GM18951 (cell line): Measurements from ENCODE around the gene AKAP8.
A peak's percentile ranks its signal among the peaks of the same experiment; 100 is the strongest.
"Not testable (repeated sequence)": the region's sequence is repeated elsewhere in the genome, so short reads cannot be mapped to it uniquely, and the experiment has no call there.

Source experiments
- POLR2A ChIP-seq: IDR thresholded peaks from 4 replicates; pipeline ENCODE4 v1.6.1; 2011; ENCODE audit warnings: mild to moderate bottlenecking; ENCODE audit not compliant: insufficient read length, insufficient read depth; ENCODE audit errors: extremely low read depth
- in situ Hi-C: fragments of 300-500 bp; cut with MboI; formaldehyde crosslinking; loops from one replicate; pipeline ENCODE4 v1.12.0; 2022; ENCODE audit warnings: low sequenced_read_pairs, mixed read lengths, inconsistent platforms; ENCODE audit not compliant: unreplicated experiment

The AKAP8 gene

GRCh38 chr19:15419413-15420025 lies 39.9 kb upstream of the AKAP8 start:
- TF ChIP-seq POLR2A: no peak
- in situ Hi-C loops: no loop called here

GRCh38 chr19:15418579-15419412 lies 39.2 kb upstream of the AKAP8 start, which contains the start of gene AKAP8L:
TSS of gene AKAP8L (minus strand) at chr19:15418988. CDS start at chr19:15418923, 65 bp downstream.
- TF ChIP-seq POLR2A: peak; percentile 92
- in situ Hi-C loops: no loop called here

DNA sequence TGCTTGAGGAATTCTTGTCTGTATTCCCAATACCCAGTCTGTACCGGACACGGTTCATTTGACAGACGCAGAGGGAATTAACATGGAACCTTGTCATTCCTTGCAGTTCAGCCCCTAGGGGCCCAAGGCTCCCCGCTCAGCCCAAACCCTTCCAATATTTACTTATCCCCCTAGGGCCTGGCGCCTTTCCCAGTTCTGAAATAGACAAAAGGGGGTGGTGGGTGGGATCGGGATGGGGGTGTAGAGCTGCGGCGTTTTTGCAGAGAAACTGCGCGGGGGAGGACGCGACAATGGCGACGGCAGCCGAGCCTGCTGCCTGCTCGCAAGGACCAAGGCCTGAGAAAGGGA lies 38.6 kb upstream of the AKAP8 start:
- in situ Hi-C loops: no loop called here
- TF ChIP-seq POLR2A: no peak

GRCh38 chr19:15417699-15418098 lies 38.1 kb upstream of the AKAP8 start:
- no peak for TF ChIP-seq POLR2A
- in situ Hi-C loops: no loop called here

GRCh38 chr19:15412832-15413231 lies 33.2 kb upstream of the AKAP8 start:
- in situ Hi-C loops: no loop called here
- no peak for TF ChIP-seq POLR2A

GRCh38 chr19:15411351-15411750 lies 31.8 kb upstream of the AKAP8 start:
- in situ Hi-C loops: not testable (repeated sequence)

DNA sequence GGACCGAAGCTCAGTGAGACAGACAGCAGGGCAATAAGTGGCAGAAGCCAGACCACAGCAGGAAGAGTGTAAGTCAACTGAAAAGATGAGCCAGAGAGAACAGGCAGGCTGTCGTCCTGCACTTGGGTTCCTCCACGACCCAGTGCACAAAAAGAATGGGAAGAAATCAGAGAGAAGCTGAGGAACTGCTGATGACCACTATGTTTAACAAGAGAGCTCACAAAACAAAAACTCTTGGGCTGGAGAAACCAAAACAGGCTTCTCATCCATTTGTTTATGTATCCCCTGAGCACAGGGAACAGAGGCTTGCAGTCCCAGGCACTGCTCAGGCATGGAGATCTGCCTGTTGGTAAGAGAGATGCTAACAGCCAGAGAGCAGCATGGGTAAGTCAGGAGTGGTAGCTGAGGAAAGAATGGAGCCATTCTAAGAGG lies 25.2 kb upstream of the AKAP8 start:
- in situ Hi-C loops: no loop called here
- no peak for TF ChIP-seq POLR2A

DNA sequence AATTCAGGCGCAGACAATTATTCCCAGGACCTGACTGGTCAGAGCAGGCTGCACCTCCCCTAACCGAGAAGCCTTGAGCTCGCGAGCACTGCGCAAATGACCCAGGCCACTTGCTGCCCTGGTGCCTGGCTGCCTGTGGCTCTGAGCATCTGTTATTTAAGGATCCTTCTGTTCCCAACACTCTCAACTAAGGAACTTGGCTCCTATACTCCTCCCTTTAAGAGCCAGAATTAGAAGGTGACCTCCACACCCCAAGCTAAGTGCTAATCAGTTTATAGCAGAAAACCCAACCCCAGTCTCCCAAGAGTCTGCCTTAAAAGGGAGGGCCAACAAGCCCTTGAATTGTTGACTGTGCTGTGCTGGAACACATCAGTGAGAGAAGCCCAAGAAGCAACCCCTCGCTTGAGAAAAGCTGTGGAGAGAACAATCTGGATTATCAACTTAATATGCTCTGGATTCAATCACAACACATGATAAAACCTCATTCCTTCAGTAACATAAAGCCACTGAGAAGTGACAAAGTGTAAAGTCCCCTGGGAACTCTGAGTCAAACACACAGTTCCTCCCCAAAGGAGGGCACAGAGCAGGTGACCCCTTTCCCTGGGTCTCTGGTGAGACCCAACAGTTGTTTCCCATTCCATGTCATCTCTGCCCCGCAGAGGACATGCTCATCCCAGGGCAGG lies 24.7 kb upstream of the AKAP8 start:
- in situ Hi-C loops: no loop called here
- no peak for TF ChIP-seq POLR2A

- in situ Hi-C loops: no loop called here
- TF ChIP-seq POLR2A: no peak
Observed at GRCh38 chr19:15403151-15403531, 23.6 kb upstream of the AKAP8 start.

DNA sequence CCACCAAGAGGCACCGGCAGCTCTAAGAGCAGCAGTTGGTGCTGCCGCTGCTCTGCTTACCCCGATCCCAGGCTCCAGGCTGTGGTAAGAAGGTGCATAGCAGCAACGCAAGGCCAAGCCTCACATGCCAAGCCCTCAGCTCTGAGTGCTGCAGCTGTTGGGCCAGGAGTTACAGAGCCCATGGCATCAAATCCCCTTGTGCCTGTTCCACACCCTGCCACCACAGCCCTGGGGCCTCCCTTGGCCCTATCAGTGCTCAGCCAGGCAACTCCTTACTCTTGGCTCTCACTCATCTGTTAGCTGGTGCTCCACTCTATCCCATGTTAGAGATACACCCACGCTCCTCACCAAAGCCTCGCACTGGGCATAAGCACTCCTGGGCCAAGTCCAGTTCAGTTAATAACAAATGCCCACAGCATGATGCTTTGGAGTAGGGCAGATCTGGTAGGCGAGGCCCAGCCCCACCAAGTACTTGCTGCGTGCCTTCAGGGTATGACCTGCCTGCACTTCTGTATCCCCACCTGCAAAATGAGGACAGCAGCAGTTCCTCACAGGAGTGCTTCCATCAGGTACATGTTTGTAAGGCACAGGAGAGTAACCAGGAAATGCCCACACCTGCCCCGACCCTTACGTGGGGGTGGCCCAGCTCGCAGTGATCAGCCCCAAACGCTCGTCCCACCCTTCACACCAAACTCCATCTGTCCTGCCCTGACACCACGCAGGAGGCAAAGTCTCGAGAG lies 23.0 kb upstream of the AKAP8 start:
- in situ Hi-C loops: no loop called here

DNA sequence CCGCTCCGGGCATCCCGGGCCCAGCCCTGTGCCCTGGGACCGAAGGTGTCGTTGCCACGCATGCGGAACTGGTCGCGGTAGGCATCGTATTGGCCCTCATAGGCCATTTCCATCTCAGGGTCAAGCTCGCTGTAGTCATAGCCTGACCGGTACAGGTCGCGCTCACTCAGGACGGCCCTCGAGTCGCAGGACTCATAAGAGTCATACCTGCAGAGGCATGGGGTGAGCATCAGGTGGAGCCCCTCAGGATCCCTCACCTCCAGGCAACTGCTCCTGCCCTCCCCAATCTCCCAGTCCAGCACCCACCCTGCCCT lies 21.8 kb upstream of the AKAP8 start:
- TF ChIP-seq POLR2A: no peak
- in situ Hi-C loops: no loop called here

More for the DNA sequence above, 23.0 kb upstream of the AKAP8 start:
- no peak for TF ChIP-seq POLR2A

- TF ChIP-seq POLR2A: no peak
- in situ Hi-C loops: no loop called here
Observed at GRCh38 chr19:15400521-15401396, 21.2 kb upstream of the AKAP8 start.
